PC-3 (cell line): ENCODE data around the gene ALOXE3. TPM values are rescaled to one million over a fixed set of nuclear protein-coding genes. Genes with fewer than 3 reads are reported as not detected.

ENCODE experiments used
- ATAC-seq: fragments of 200-7000 bp; cut with Tn5 transposase; 2 replicates; pipeline ENCODE4 v1.9.1; 2020; ENCODE audit warnings: mild to moderate bottlenecking, moderate library complexity
- BruUV-seq: library from RNA; stranded (reverse); fragments of 400-500 nt; replicated peaks from 2 replicates; lab custom pipeline; 2021; lab: Mats Ljungman, UMichigan
- CTCF ChIA-PET: fragments of 300-600 bp; sonication (Branson Sonifier 250); formaldehyde crosslinking; loops from one replicate; lab custom pipeline; 2022; ENCODE audit warnings: antibody characterized with exemption; lab: Charles Lee
- POLR2A ChIA-PET: fragments of 300-600 bp; sonication (Branson Sonifier 250); formaldehyde crosslinking; loops from one replicate; lab custom pipeline; 2022; ENCODE audit warnings: antibody characterized with exemption; ENCODE audit not compliant: unreplicated experiment; lab: Charles Lee
- DNase-seq: peaks from one replicate; pipeline ENCODE4 v3.0.0-alpha.2; 2015
- H2AFZ ChIP-seq: fragments of 300-600 bp; sonication (generic); 2 replicates; pipeline ENCODE4 v1.6.0; 2016; ENCODE audit warnings: antibody characterized with exemption, low read length
- H3F3A ChIP-seq: fragments of 300-600 bp; sonication (generic); one replicate; pipeline ENCODE4 v1.6.0; 2017; ENCODE audit warnings: antibody characterized with exemption, low read length, control low read depth, mild to moderate bottlenecking; ENCODE audit not compliant: unreplicated experiment
- H3K27ac ChIP-seq: fragments of 300-600 bp; sonication (generic); 2 replicates; pipeline ENCODE4 v1.5.1; 2016; ENCODE audit warnings: mild to moderate bottlenecking, low read length
- H3K27me3 ChIP-seq: fragments of 300-600 bp; sonication (generic); 2 replicates; pipeline ENCODE4 v1.6.1; 2016; ENCODE audit warnings: low read length, mixed read lengths
- H3K36me3 ChIP-seq: fragments of 300-600 bp; sonication (generic); 2 replicates; pipeline ENCODE4 v1.6.1; 2016; ENCODE audit warnings: low read depth, mixed run types, low read length, mixed read lengths
- H3K4me1 ChIP-seq: fragments of 300-600 bp; sonication (generic); 2 replicates; pipeline ENCODE4 v1.5.1; 2016; ENCODE audit warnings: low read length; ENCODE audit not compliant: insufficient read depth
- H3K4me2 ChIP-seq: fragments of 300-600 bp; sonication (generic); 2 replicates; pipeline ENCODE4 v1.6.0; 2016; ENCODE audit warnings: low read length
- H3K4me3 ChIP-seq: fragments of 300-600 bp; sonication (generic); 2 replicates; pipeline ENCODE4 v1.5.1; 2016; ENCODE audit warnings: mild to moderate bottlenecking, low read length, mixed read lengths
- H3K79me2 ChIP-seq: fragments of 300-600 bp; sonication (generic); 2 replicates; pipeline ENCODE4 v1.6.1; 2017; ENCODE audit warnings: low read length, mixed read lengths
- H3K9ac ChIP-seq: fragments of 300-600 bp; sonication (generic); 2 replicates; pipeline ENCODE4 v1.6.0; 2016; ENCODE audit warnings: mild to moderate bottlenecking, low read length
- H3K9me2 ChIP-seq: fragments of 300-600 bp; sonication (generic); replicated peaks from 2 replicates; pipeline ENCODE4 v1.6.1; 2016; ENCODE audit warnings: mixed run types, low read length, mixed read lengths
- H3K9me3 ChIP-seq: fragments of 300-600 bp; sonication (generic); 2 replicates; pipeline ENCODE4 v1.6.1; 2016; ENCODE audit warnings: low read length, mixed read lengths
- H4K20me1 ChIP-seq: fragments of 300-600 bp; sonication (generic); 2 replicates; pipeline ENCODE4 v1.6.1; 2016; ENCODE audit warnings: low read length, mixed read lengths
- CTCF ChIP-seq: fragments of 300-600 bp; sonication (generic); conservative IDR thresholded peaks from 2 replicates; pipeline ENCODE4 v1.5.1; 2017; ENCODE audit warnings: antibody characterized with exemption, low read depth, mild to moderate bottlenecking, low read length
- EZH2 ChIP-seq: fragments of 300-600 bp; sonication (generic); IDR thresholded peaks from one replicate; pipeline ENCODE4 v1.6.1; 2017; ENCODE audit warnings: antibody characterized with exemption, mild to moderate bottlenecking, low read length; ENCODE audit not compliant: unreplicated experiment
- EZH2phosphoT487 ChIP-seq: fragments of 300-600 bp; sonication (generic); IDR thresholded peaks from 2 replicates; pipeline ENCODE4 v1.6.1; 2018; ENCODE audit warnings: mild to moderate bottlenecking, antibody characterized with exemption, low read length, borderline replicate concordance
- intact Hi-C: fragments of 100-400 bp; cut with micrococcal nuclease; formaldehyde crosslinking; loops from 2 replicates; pipeline ENCODE4 v1.9.0; 2023
- total RNA-seq: library from RNA; depleted of rRNA; stranded (reverse); fragments of >200 nt; gene quantifications from 2 replicates; pipeline ENCODE4 v1.2.3, GENCODE V29; 2014

Gene ALOXE3
- total RNA-seq, 1 experiment from 2014 or later: 1.4 TPM

- CTCF ChIA-PET: no interaction called here
- Histone ChIP-seq H3K79me2 (peaks cover 7% of the 10 kb centered on the region), H3F3A (no peaks in the 10 kb centered on the region), H3K4me3 (no peak overlapping the region), H3K36me3 (peaks cover 4% of the 10 kb centered on the region; the same call in 1 of the 2 replicates), H3K27ac (no peak overlapping the region), H3K4me1 (peaks cover 5% of the 10 kb centered on the region), H3K27me3 (no peaks in the 10 kb centered on the region), H3K9me3 (no peaks in the 10 kb centered on the region), H2AFZ (no peak overlapping the region), H4K20me1 (peaks cover 8% of the 10 kb centered on the region; the same call in 1 of the 2 replicates), H3K4me2 (no peak overlapping the region), H3K9me2 (no peaks in the 10 kb centered on the region), H3K9ac (no peak overlapping the region)
- TF ChIP-seq EZH2 (no peak), CTCF (no peak), EZH2phosphoT487 (no peak)
- POLR2A ChIA-PET: no interaction called here
- ATAC-seq (no peak), DNase-seq (no peak)
- intact Hi-C loops: no loop called here
- BruUV-seq: no TSS peak
Measured at GRCh38 chr17:8146381-8147140, 28.2 kb upstream of the ALOXE3 start.

GRCh38 chr17:8145811-8146210 lies 27.5 kb upstream of the ALOXE3 start:
- Histone ChIP-seq H3K9ac (no peak overlapping the region), H3K9me3 (no peaks in the 10 kb centered on the region), H3K36me3 (peaks cover 4% of the 10 kb centered on the region; the same call in 1 of the 2 replicates), H4K20me1 (peaks cover 6% of the 10 kb centered on the region; the same call in 1 of the 2 replicates), H3K27me3 (no peaks in the 10 kb centered on the region), H3F3A (no peaks in the 10 kb centered on the region), H3K4me2 (no peak overlapping the region), H2AFZ (no peak overlapping the region), H3K9me2 (no peaks in the 10 kb centered on the region), H3K79me2 (peaks cover 5% of the 10 kb centered on the region), H3K27ac (no peak overlapping the region), H3K4me1 (peaks cover 2% of the 10 kb centered on the region), H3K4me3 (no peak overlapping the region)
- POLR2A ChIA-PET: no interaction called here
- TF ChIP-seq EZH2phosphoT487 (no peak), CTCF (no peak), EZH2 (no peak)
- BruUV-seq: no TSS peak
- CTCF ChIA-PET: no interaction called here
- intact Hi-C loops: no loop called here
- DNase-seq (no peak), ATAC-seq (no peak)
